KG1 (cell line): Measurements from ENCODE around the gene DLG3.

Experiments
- DNase-seq: peaks from one replicate; lab custom pipeline; 2025; lab: John Stamatoyannopoulos, UW

Gene DLG3

GRCh38 chrX:70525733-70526132, 81.1 kb downstream of the DLG3 start:
- DNase-seq, result no peak

- DNase-seq, result no peak
Observed at GRCh38 chrX:70527053-70527452, 82.4 kb downstream of the DLG3 start.

- DNase-seq, result no peak
Observed at GRCh38 chrX:70527610-70528345, 83.1 kb downstream of the DLG3 start.

DNA sequence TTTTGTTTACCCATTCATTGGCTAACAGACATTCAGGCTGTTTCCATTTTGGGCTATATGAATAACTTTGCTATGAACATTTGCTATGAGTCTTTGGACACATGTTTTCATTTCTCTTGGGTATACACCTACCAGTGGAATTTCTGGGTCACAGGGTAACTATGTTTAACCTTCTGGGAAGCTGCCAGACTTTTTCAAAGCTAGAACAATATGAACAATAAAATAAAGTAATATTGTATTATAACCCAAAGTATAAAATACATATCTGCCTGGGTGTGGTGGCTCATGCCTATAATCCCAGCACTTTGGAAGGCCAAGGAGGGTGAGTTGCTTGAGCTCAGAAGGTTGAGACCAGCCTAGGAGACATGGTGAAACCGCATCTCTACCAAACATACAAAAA, 90.6 kb downstream of the DLG3 start:
- no peak for DNase-seq

DNA sequence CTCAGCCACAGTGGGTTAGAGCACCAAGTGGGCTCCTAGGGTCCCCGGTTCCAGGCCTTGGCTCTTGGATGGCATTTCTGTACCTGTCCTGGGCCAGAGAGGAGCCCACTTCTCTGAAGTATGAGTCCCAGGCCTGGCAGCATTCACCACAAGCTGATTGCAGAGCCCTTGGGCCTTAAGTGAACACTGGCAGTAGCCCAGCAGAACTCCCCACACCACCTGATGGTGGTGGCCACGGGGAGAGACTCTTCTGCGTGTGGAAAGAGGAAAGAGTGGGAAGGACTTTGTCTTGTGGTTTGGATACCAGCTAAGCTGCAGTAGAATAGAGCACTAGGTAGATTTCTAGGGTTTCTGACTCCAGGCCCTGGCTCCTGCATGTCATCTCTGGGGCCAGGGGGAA, 104.8 kb downstream of the DLG3 start:
- no peak for DNase-seq

- DNase-seq, result no peak
Observed at GRCh38 chrX:70552130-70552704, 107.6 kb downstream of the DLG3 start.

GRCh38 chrX:70553516-70553915, 108.9 kb downstream of the DLG3 start:
- no peak for DNase-seq

DNA sequence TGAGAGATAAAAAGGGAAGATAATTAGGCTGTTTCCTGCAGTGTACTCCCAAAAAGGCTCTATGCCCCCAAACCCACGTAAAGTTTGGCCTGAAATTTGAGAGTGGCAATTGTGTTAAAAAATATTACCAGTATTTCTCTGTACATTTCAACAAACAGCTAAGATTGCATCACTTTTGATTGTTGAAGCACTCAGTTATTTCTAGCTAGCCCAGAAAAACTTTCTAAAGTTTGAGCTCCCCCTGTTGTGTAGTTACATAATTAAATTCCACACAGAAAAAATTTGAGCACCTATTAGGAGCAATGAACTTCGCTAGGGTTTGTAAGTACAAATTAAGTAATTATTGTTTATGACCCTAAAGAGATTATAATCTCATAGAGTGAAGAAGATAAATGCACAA, 109.4 kb downstream of the DLG3 start:
- DNase-seq, result no peak

DNA sequence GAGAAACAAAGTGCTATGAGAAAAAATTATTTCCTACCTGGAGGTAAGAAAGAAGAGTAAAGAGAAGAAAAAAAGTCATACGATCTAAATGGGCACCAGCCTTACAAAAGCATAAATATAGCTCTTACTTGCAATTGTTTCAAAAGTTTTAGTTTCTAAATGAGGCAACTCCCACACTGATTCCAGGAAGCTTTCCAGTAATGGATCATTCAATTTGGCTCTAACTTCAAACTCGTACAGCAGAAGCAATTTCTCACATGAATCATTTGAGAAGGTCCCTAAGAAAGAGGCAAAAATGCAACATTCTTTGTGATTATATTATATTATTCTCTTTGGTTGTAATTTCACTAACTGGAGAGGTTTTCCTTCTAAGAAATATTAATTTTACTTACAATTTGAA, 109.9 kb downstream of the DLG3 start:
- DNase-seq, result no peak

GRCh38 chrX:70554948-70555347, 110.3 kb downstream of the DLG3 start:
- DNase-seq, result no peak
